HEK293T (cell line): Measurements from ENCODE around the gene ANKS1B.
"Not testable (repeated sequence)": the region's sequence is repeated elsewhere in the genome, so short reads cannot be mapped to it uniquely, and the experiment has no call there.

ENCODE experiments used
- CTCF ChIA-PET: fragments of 350-600 bp; formaldehyde crosslinking; extraction: SDS; loops from one replicate; lab custom pipeline; 2021; ENCODE audit warnings: antibody characterized with exemption, inconsistent platforms; lab: Yijun Ruan, JAX
- POLR2A ChIA-PET: fragments of 350-600 bp; formaldehyde crosslinking; extraction: SDS; loops from one replicate; lab custom pipeline; 2020; ENCODE audit warnings: antibody characterized with exemption, inconsistent platforms; lab: Yijun Ruan, JAX
- DNase-seq: peaks from one replicate; pipeline ENCODE4 v3.0.0; 2012; ENCODE audit warnings: mixed read lengths; ENCODE audit errors: extremely low spot score
- ARNT ChIP-seq: fragments of 450-650 bp; IDR thresholded peaks from 2 replicates; pipeline ENCODE4 v1.6.1; 2017; ENCODE audit warnings: mild to moderate bottlenecking
- BHLHE40 ChIP-seq: fragments of 450-650 bp; IDR thresholded peaks from 2 replicates; pipeline ENCODE4 v1.6.1; 2016; ENCODE audit warnings: mild to moderate bottlenecking, moderate library complexity, borderline replicate concordance
- CTBP1 ChIP-seq: fragments of 450-650 bp; IDR thresholded peaks from 2 replicates; pipeline ENCODE4 v1.6.1; 2016; ENCODE audit warnings: borderline replicate concordance
- ELF4 ChIP-seq: fragments of 450-650 bp; IDR thresholded peaks from 2 replicates; pipeline ENCODE4 v1.6.1; 2017; ENCODE audit warnings: antibody characterized with exemption
- FOXA1 ChIP-seq: fragments of 450-650 bp; IDR thresholded peaks from 2 replicates; pipeline ENCODE4 v1.6.1; 2016; ENCODE audit warnings: mild to moderate bottlenecking
- FOXK2 ChIP-seq: fragments of 450-650 bp; IDR thresholded peaks from 2 replicates; pipeline ENCODE4 v1.6.1; 2016; ENCODE audit warnings: mild to moderate bottlenecking
- FOXM1 ChIP-seq: fragments of 450-650 bp; IDR thresholded peaks from 2 replicates; pipeline ENCODE4 v1.6.1; 2017; ENCODE audit warnings: mild to moderate bottlenecking, borderline replicate concordance
- HDGF ChIP-seq: fragments of 450-650 bp; IDR thresholded peaks from 2 replicates; pipeline ENCODE4 v1.6.1; 2017; ENCODE audit warnings: antibody characterized with exemption, borderline replicate concordance
- L3MBTL2 ChIP-seq: fragments of 450-650 bp; conservative IDR thresholded peaks from 2 replicates; pipeline ENCODE4 v1.6.1; 2016; ENCODE audit warnings: mild to moderate bottlenecking
- LEF1 ChIP-seq: fragments of 450-650 bp; IDR thresholded peaks from 2 replicates; pipeline ENCODE4 v1.6.1; 2017; ENCODE audit warnings: mild to moderate bottlenecking, borderline replicate concordance
- NFRKB ChIP-seq: fragments of 450-650 bp; IDR thresholded peaks from 2 replicates; pipeline ENCODE4 v1.6.1; 2016; ENCODE audit warnings: mild to moderate bottlenecking, moderate library complexity
- PKNOX1 ChIP-seq: fragments of 450-650 bp; IDR thresholded peaks from 2 replicates; pipeline ENCODE4 v1.6.1; 2016
- SP1 ChIP-seq: fragments of 450-650 bp; IDR thresholded peaks from 2 replicates; pipeline ENCODE4 v1.6.1; 2017
- SUZ12 ChIP-seq: fragments of 450-650 bp; IDR thresholded peaks from 2 replicates; pipeline ENCODE4 v1.6.1; 2016; ENCODE audit warnings: mild to moderate bottlenecking
- TARDBP ChIP-seq: fragments of 450-650 bp; IDR thresholded peaks from 2 replicates; pipeline ENCODE4 v1.6.1; 2016
- ZNF384 ChIP-seq: fragments of 450-650 bp; IDR thresholded peaks from 2 replicates; pipeline ENCODE4 v1.6.1; 2016

The ANKS1B gene

GRCh38 chr12:100017056-100017455, 32.3 kb upstream of the ANKS1B start:
- no peak for TF ChIP-seq FOXK2
- TF ChIP-seq PKNOX1 = no peak
- no peak for TF ChIP-seq FOXM1
- TF ChIP-seq NFRKB = no peak
- TF ChIP-seq ELF4 = no peak
- no peak for TF ChIP-seq TARDBP
- no peak for TF ChIP-seq BHLHE40
- TF ChIP-seq ARNT = no peak
- no peak for TF ChIP-seq FOXA1
- no peak for TF ChIP-seq SP1
- no peak for TF ChIP-seq HDGF
- TF ChIP-seq SUZ12 = no peak
- no peak for TF ChIP-seq ZNF384
- ChIA-PET POLR2A (no interaction called here), CTCF (no interaction called here)
- no peak for DNase-seq

GRCh38 chr12:100016304-100016703, 31.6 kb upstream of the ANKS1B start:
- DNase-seq, POLR2A ChIA-PET, CTCF ChIA-PET: not testable (repeated sequence)

GRCh38 chr12:100005846-100006245, 21.1 kb upstream of the ANKS1B start:
- DNase-seq, POLR2A ChIA-PET, CTCF ChIA-PET: not testable (repeated sequence)

- no peak for DNase-seq
- ChIA-PET CTCF (no interaction called here), POLR2A (no interaction called here)
- TF ChIP-seq TARDBP (no peak), L3MBTL2 (no peak), FOXK2 (no peak), ARNT (no peak), FOXA1 (no peak), ELF4 (no peak), SUZ12 (no peak), LEF1 (no peak), NFRKB (no peak)
These were observed 13.1 kb upstream of the ANKS1B start for GRCh38 chr12:99997806-99998205.

GRCh38 chr12:99996095-99996494, 11.4 kb upstream of the ANKS1B start:
- DNase-seq = no peak
- TF ChIP-seq NFRKB (no peak), TARDBP (no peak), ZNF384 (no peak), LEF1 (no peak), SP1 (no peak), FOXK2 (no peak), BHLHE40 (no peak), HDGF (no peak), ELF4 (no peak), L3MBTL2 (no peak), FOXM1 (no peak), PKNOX1 (no peak), SUZ12 (no peak), ARNT (no peak), FOXA1 (no peak), CTBP1 (no peak)
- CTCF ChIA-PET = no interaction called here
- POLR2A ChIA-PET = no interaction called here

GRCh38 chr12:99985631-99986030, 895 bp upstream of the ANKS1B start:
- no peak for DNase-seq
- CTCF ChIA-PET = no interaction called here
- POLR2A ChIA-PET = no interaction called here
- TF ChIP-seq TARDBP (no peak), BHLHE40 (no peak), SUZ12 (no peak), ARNT (no peak), FOXM1 (no peak), NFRKB (no peak), FOXK2 (no peak), SP1 (no peak), FOXA1 (no peak), ELF4 (no peak), L3MBTL2 (no peak), HDGF (no peak), ZNF384 (no peak)

GRCh38 chr12:99985129-99985570, 414 bp upstream of the ANKS1B start:
- no peak for DNase-seq
- ChIA-PET CTCF (no interaction called here), POLR2A (no interaction called here)
- TF ChIP-seq CTBP1 (no peak), HDGF (no peak), FOXM1 (no peak), BHLHE40 (no peak), LEF1 (no peak), L3MBTL2 (0 out of 2 replicates have a peak, but pooled peaks have one; percentile 71)

- CTCF ChIA-PET = no interaction called here
- POLR2A ChIA-PET = interaction anchor here (1.4 kb wide), 1 partner anchor 13 kb away, joined by 4 read pairs; no protein-coding TSS in a partner anchor
These were observed 1.1 kb downstream of the ANKS1B start for GRCh38 chr12:99983456-99984258.

More at GRCh38 chr12:99983456-99984258, 1.1 kb downstream of the ANKS1B start:
- TF ChIP-seq L3MBTL2 = no peak
- TF ChIP-seq ELF4 = no peak
- TF ChIP-seq BHLHE40 = no peak
- TF ChIP-seq LEF1 = no peak
- TF ChIP-seq NFRKB = no peak
- TF ChIP-seq SUZ12 = no peak
- TF ChIP-seq TARDBP = no peak
- TF ChIP-seq HDGF = no peak
- TF ChIP-seq SP1 = no peak
- no peak for TF ChIP-seq CTBP1
- TF ChIP-seq FOXA1 = no peak
- no peak for TF ChIP-seq FOXM1
- TF ChIP-seq ARNT = no peak
- TF ChIP-seq ZNF384 = no peak
- DNase-seq = no peak
